RWPE2 (cell line): Measurements from ENCODE around the gene GADD45A.

Experiments used
- ATAC-seq: fragments of 200-7000 bp; cut with Tn5 transposase; 3 replicates; pipeline ENCODE4 v1.9.1; 2021; ENCODE audit warnings: low read depth
- DNase-seq: peaks from one replicate; pipeline ENCODE4 v3.0.0-alpha.2; 2020; ENCODE audit warnings: low spot score
- H3K27ac ChIP-seq: fragments of 450-650 bp; 2 replicates; pipeline ENCODE4 v1.5.1; 2017; ENCODE audit warnings: mild to moderate bottlenecking; ENCODE audit not compliant: poor library complexity, severe bottlenecking
- H3K27me3 ChIP-seq: fragments of 250-450 bp; sonication (Bioruptor Pico); 2 replicates; pipeline ENCODE4 v1.5.1; 2021; ENCODE audit warnings: mild to moderate bottlenecking, moderate library complexity; ENCODE audit not compliant: insufficient read depth, poor library complexity, severe bottlenecking
- H3K36me3 ChIP-seq: fragments of 250-450 bp; sonication (Bioruptor Pico); 2 replicates; pipeline ENCODE4 v1.5.1; 2020; ENCODE audit warnings: low read depth, mild to moderate bottlenecking, moderate library complexity
- H3K4me1 ChIP-seq: fragments of 250-450 bp; sonication (Bioruptor Pico); 2 replicates; pipeline ENCODE4 v1.5.1; 2021; ENCODE audit warnings: mild to moderate bottlenecking, moderate library complexity; ENCODE audit not compliant: insufficient read depth, poor library complexity, severe bottlenecking
- H3K4me3 ChIP-seq: fragments of 250-450 bp; sonication (Bioruptor Pico); 2 replicates; pipeline ENCODE4 v1.5.1; 2021; ENCODE audit warnings: mild to moderate bottlenecking, moderate library complexity; ENCODE audit not compliant: severe bottlenecking
- H3K9me3 ChIP-seq: fragments of 250-450 bp; sonication (Bioruptor Pico); 2 replicates; pipeline ENCODE4 v1.5.1; 2021; ENCODE audit warnings: mild to moderate bottlenecking, moderate library complexity; ENCODE audit not compliant: severe bottlenecking
- TF ChIP-seq, protein P1 (sequence below): fragments of 450-650 bp; IDR thresholded peaks from one replicate; pipeline ENCODE4 v1.5.1; 2017; ENCODE audit warnings: mild to moderate bottlenecking, moderate library complexity; ENCODE audit not compliant: poor library complexity, severe bottlenecking

GADD45A gene

DNA sequence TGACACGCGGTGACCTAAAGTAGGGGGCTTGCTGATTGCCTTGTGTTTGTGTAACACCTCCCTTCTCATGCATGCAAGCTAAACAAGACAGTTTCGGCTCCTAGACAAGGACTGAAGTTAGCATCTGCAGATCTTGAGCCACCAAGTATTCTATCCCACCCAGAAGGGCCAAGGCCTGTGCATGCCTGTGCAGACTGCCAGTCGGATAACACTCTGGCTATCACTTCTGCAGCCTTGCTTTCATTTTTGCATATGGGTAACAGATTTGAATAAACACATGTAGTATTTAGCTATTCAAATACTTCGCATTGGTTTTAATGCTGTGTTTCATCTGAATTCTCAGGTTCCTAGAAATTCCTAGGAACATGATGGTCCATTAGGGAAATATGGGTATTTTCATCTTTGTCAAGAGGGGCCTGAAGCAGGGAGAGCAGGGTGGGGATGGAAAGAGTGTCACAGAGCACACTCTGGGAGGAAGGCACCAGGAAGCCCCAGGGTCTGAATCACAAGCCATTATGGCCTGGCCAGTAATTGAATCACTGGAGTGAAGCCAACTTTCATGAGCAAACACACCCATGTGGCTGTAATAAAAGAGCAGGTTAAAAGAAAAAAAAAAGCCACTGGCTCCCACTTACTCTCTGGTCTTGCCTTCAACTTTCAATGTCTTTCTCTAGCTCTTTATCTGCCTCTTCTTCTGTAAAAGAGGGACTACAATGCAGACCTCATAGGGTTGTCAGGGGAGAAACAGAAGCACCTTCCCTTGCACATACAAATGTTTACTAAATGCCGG, 28.3 kb downstream of the GADD45A start:
- TF ChIP-seq, protein P1, sequence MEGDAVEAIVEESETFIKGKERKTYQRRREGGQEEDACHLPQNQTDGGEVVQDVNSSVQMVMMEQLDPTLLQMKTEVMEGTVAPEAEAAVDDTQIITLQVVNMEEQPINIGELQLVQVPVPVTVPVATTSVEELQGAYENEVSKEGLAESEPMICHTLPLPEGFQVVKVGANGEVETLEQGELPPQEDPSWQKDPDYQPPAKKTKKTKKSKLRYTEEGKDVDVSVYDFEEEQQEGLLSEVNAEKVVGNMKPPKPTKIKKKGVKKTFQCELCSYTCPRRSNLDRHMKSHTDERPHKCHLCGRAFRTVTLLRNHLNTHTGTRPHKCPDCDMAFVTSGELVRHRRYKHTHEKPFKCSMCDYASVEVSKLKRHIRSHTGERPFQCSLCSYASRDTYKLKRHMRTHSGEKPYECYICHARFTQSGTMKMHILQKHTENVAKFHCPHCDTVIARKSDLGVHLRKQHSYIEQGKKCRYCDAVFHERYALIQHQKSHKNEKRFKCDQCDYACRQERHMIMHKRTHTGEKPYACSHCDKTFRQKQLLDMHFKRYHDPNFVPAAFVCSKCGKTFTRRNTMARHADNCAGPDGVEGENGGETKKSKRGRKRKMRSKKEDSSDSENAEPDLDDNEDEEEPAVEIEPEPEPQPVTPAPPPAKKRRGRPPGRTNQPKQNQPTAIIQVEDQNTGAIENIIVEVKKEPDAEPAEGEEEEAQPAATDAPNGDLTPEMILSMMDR = no peak
- no peak for DNase-seq
- Histone ChIP-seq H3K4me1 (peaks cover 59% of the 10 kb centered on the region), H3K4me3 (no peak overlapping the region), H3K36me3 (no peaks in the 10 kb centered on the region), H3K27me3 (no peaks in the 10 kb centered on the region), H3K27ac (peak overlapping the region; percentile 63), H3K9me3 (no peaks in the 10 kb centered on the region)
- peak; percentile 74 for ATAC-seq

DNA sequence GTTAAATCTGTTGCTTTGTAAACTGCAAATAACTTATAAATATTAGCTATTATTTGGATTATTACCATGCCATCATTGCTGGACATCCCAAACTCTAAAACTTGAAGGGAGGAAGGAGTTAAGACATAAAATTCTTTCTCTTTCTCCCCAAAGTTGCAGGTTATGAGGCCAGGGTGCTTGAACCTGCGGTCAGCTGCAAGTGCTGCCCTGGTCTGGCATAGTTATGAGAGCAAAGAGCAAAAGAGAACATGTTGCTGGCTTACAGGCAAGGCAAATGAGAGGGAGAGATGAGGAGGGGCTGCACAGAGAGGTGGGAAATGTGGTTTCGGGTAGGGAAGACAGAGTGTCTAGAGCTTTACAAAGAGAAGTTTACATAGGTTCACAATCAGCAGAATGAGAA, 30.8 kb downstream of the GADD45A start:
- peak overlapping the region; percentile 57 for H3K27ac ChIP-seq
- H3K9me3 ChIP-seq = no peaks in the 10 kb centered on the region
- DNase-seq (no peak), ATAC-seq (no peak)
- no peaks in the 10 kb centered on the region for H3K27me3 ChIP-seq
- no peak overlapping the region for H3K4me3 ChIP-seq
- H3K4me1 ChIP-seq = peaks cover 44% of the 10 kb centered on the region
- no peaks in the 10 kb centered on the region for H3K36me3 ChIP-seq
- TF ChIP-seq, protein P1 = no peak

DNA sequence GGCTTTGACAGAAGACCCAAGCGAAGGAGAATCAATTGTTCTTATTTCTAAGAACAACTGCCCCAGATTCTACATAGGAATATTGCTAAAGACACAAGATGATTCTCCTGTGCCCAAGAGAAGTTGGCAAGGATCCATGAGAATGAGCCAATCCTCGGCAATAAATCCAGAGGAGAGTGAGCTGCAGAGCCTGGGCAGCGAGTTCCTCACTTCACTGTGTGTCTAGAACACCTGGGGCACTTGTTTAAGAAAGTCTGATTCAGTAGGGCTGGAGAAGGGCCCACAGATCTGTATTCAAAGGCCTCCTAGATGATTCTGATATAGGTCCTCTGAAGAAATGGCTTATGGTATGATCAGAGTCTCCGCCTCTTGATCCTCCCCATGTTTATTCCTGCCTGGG, 31.8 kb downstream of the GADD45A start:
- Histone ChIP-seq H3K27me3 (no peaks in the 10 kb centered on the region), H3K9me3 (no peaks in the 10 kb centered on the region), H3K27ac (peak overlapping the region; percentile 57), H3K36me3 (no peaks in the 10 kb centered on the region), H3K4me3 (no peak overlapping the region), H3K4me1 (peaks cover 37% of the 10 kb centered on the region)
- TF ChIP-seq, protein P1 = no peak
- DNase-seq (peak; percentile 72), ATAC-seq (peak; percentile 86)

DNA sequence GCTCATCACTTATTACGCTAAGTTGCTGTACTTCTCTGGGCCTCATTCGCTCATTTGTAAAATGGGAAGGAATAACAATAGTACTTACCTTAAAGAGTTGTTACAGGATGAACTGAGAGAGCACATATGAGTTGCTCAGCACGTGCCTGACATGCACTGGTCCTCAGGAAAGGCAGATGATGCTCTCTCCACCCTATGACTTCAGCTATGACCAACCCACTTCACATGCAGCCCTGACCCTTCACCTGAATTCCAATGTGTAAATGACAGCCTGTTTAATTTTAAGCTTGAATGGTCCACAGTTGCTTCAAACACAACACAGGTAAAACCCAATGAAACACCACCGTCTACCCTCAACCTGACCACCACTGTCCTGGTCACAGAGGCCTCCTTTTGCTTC, 32.9 kb downstream of the GADD45A start:
- TF ChIP-seq, protein P1 = no peak
- peak overlapping the region; percentile 57 for H3K27ac ChIP-seq
- no peaks in the 10 kb centered on the region for H3K9me3 ChIP-seq
- DNase-seq (no peak), ATAC-seq (peak; percentile 44; the same call in 2 of the 3 replicates)
- peaks cover 42% of the 10 kb centered on the region for H3K4me1 ChIP-seq
- H3K36me3 ChIP-seq = no peaks in the 10 kb centered on the region
- no peak overlapping the region for H3K4me3 ChIP-seq
- H3K27me3 ChIP-seq = no peaks in the 10 kb centered on the region
